Renal pelvis (tissue), 4 donors: ENCODE results near the gene RASGRF2. TPM values are rescaled to one million over a fixed set of nuclear protein-coding genes. Genes with fewer than 3 reads are reported as not detected.
"Not testable (repeated sequence)": the region's sequence is repeated elsewhere in the genome, so short reads cannot be mapped to it uniquely, and the experiment has no call there.

Experiments used
- DNase-seq: peaks from one replicate; pipeline ENCODE4 v3.0.0-alpha.2; 2013
- polyA plus RNA-seq, 3 donors: library from polyadenylated mRNA; unstranded; fragments of 120-200 nt; gene quantifications; one replicate each; pipeline ENCODE4 v1.2.1, GENCODE V29; 2013; ENCODE audit not compliant: insufficient read length in 3 of 3

Gene RASGRF2
- polyA plus RNA-seq, 3 donors, result 1.4 to 2.5 (median 2.1) TPM

- no peak for DNase-seq
Measured at GRCh38 chr5:80978772-80979317, 18.7 kb downstream of the RASGRF2 start.

GRCh38 chr5:80982093-80982492, 21.9 kb downstream of the RASGRF2 start:
- DNase-seq, result no peak

GRCh38 chr5:80985600-80986228, 25.6 kb downstream of the RASGRF2 start:
- DNase-seq, result no peak

- no peak for DNase-seq
Measured at GRCh38 chr5:80986382-80986781, 26.2 kb downstream of the RASGRF2 start.

- no peak for DNase-seq
Measured at GRCh38 chr5:80987078-80987766, 27.1 kb downstream of the RASGRF2 start.

- DNase-seq, result no peak
Measured at GRCh38 chr5:80988419-80988935, 28.3 kb downstream of the RASGRF2 start.

- DNase-seq, result no peak
Measured at GRCh38 chr5:80989883-80990282, 29.7 kb downstream of the RASGRF2 start.

- DNase-seq, result no peak
Measured at GRCh38 chr5:80990527-80990926, 30.4 kb downstream of the RASGRF2 start.

- DNase-seq, result no peak
Measured at GRCh38 chr5:80990971-80991370, 30.8 kb downstream of the RASGRF2 start.

GRCh38 chr5:80995908-80996307, 35.7 kb downstream of the RASGRF2 start:
- no peak for DNase-seq

GRCh38 chr5:80998590-80998979, 38.4 kb downstream of the RASGRF2 start:
- DNase-seq, result no peak

- DNase-seq, result no peak
Measured at GRCh38 chr5:81003811-81004386, 43.7 kb downstream of the RASGRF2 start.

- DNase-seq, result no peak
Measured at GRCh38 chr5:81005708-81006107, 45.5 kb downstream of the RASGRF2 start.

GRCh38 chr5:81006231-81006630, 46.1 kb downstream of the RASGRF2 start:
- no peak for DNase-seq

- DNase-seq, result no peak
Measured at GRCh38 chr5:81006947-81007636, 46.9 kb downstream of the RASGRF2 start.

GRCh38 chr5:81007637-81008027, 47.5 kb downstream of the RASGRF2 start:
- DNase-seq, result no peak

- DNase-seq, result no peak
Measured at GRCh38 chr5:81010336-81011169, 50.4 kb downstream of the RASGRF2 start.

GRCh38 chr5:81014348-81014747, 54.2 kb downstream of the RASGRF2 start:
- DNase-seq, result no peak

GRCh38 chr5:81016116-81016515, 56.0 kb downstream of the RASGRF2 start:
- DNase-seq, result no peak

GRCh38 chr5:81017320-81017719, 57.2 kb downstream of the RASGRF2 start:
- DNase-seq, result no peak

GRCh38 chr5:81018608-81019007, 58.4 kb downstream of the RASGRF2 start:
- not testable (repeated sequence) for DNase-seq
